DOHH2 (cell line): ENCODE results near the gene ENPEP.

ENCODE experiments used
- H3F3A ChIP-seq: fragments of 200-600 bp; sonication (generic), shearing (Covaris generic); 2 replicates; pipeline ENCODE4 v1.6.0; 2016; ENCODE audit warnings: antibody characterized with exemption, mild to moderate bottlenecking; ENCODE audit not compliant: control insufficient read depth, insufficient read depth
- H3K27ac ChIP-seq: fragments of 200-600 bp; sonication (generic); 2 replicates; pipeline ENCODE4 v1.5.1; 2014; ENCODE audit warnings: low read depth, mild to moderate bottlenecking, low read length, moderate library complexity
- H3K27me3 ChIP-seq: fragments of 200-600 bp; sonication (generic); 2 replicates; pipeline ENCODE4 v1.6.1; 2014; ENCODE audit warnings: mild to moderate bottlenecking, low read length, mixed read lengths; ENCODE audit not compliant: control insufficient read depth
- H3K36me3 ChIP-seq: fragments of 200-600 bp; sonication (generic); 2 replicates; pipeline ENCODE4 v1.6.1; 2014; ENCODE audit warnings: mild to moderate bottlenecking, low read length, moderate library complexity, mixed read lengths; ENCODE audit not compliant: control insufficient read depth
- H3K4me1 ChIP-seq: fragments of 200-600 bp; sonication (generic); 2 replicates; pipeline ENCODE4 v1.6.1; 2014; ENCODE audit warnings: mild to moderate bottlenecking, low read length, mixed read lengths; ENCODE audit not compliant: control insufficient read depth
- H3K4me2 ChIP-seq: fragments of 200-600 bp; sonication (generic); 2 replicates; pipeline ENCODE4 v1.6.0; 2014; ENCODE audit warnings: mild to moderate bottlenecking, low read length, moderate library complexity
- H3K4me3 ChIP-seq: fragments of 200-600 bp; sonication (generic); 2 replicates; pipeline ENCODE4 v1.5.1; 2014; ENCODE audit warnings: mild to moderate bottlenecking, low read length, mixed read lengths
- H3K79me2 ChIP-seq: fragments of 200-600 bp; sonication (generic); 2 replicates; pipeline ENCODE4 v1.6.1; 2014; ENCODE audit warnings: mild to moderate bottlenecking, low read length, mixed read lengths; ENCODE audit not compliant: control insufficient read depth
- H3K9me2 ChIP-seq: fragments of 200-600 bp; sonication (generic); replicated peaks from 2 replicates; pipeline ENCODE4 v1.6.1; 2014; ENCODE audit warnings: mild to moderate bottlenecking, low read length, mixed read lengths; ENCODE audit not compliant: control insufficient read depth
- H3K9me3 ChIP-seq: fragments of 200-600 bp; sonication (generic); 2 replicates; pipeline ENCODE4 v1.6.1; 2014; ENCODE audit warnings: antibody characterized with exemption, low read length, mixed read lengths; ENCODE audit not compliant: control insufficient read depth, insufficient read depth
- H4K20me1 ChIP-seq: fragments of 200-600 bp; sonication (generic); 2 replicates; pipeline ENCODE4 v1.6.0; 2014; ENCODE audit warnings: low read depth, mild to moderate bottlenecking, antibody characterized with exemption, low read length, moderate library complexity; ENCODE audit not compliant: control insufficient read depth, insufficient read depth
- EZH2phosphoT487 ChIP-seq: fragments of 200-600 bp; sonication (generic); IDR thresholded peaks from 2 replicates; pipeline ENCODE4 v1.6.1; 2017; ENCODE audit warnings: borderline replicate concordance, mild to moderate bottlenecking, antibody characterized with exemption, low read length, moderate library complexity, mixed read lengths
- TF ChIP-seq, protein P1 (sequence below): fragments of 200-600 bp; sonication (generic); IDR thresholded peaks from one replicate; pipeline ENCODE4 v1.5.1; 2014; ENCODE audit warnings: antibody characterized with exemption, mild to moderate bottlenecking, low read depth, low read length; ENCODE audit not compliant: poor library complexity, severe bottlenecking

The ENPEP gene

DNA sequence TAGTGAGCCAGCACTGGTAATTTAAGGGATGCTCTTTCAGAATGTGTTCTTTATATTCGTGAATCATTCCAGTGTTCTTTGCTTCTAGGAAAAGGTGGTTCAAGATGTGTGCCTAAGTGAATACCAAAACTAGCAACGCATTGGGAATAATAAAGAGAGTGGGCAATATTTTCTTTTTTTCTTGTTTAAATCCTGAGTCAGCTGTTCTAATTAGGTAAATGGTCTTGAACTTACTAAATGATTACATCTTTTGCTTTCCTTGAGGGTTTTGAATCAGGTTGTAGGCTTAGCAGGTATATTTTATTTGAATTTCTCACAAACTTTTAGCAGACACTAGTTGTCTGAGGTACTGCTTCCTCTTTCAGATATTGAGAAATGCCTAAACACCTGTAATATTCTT is 29.5 kb downstream of the ENPEP start:
- H3K79me2 ChIP-seq, result no peaks in the 10 kb centered on the region
- no peaks in the 10 kb centered on the region for H4K20me1 ChIP-seq
- no peaks in the 10 kb centered on the region for H3K9me3 ChIP-seq
- H3K9me2 ChIP-seq, result no peaks in the 10 kb centered on the region; the same call in 1 of the 2 replicates
- H3F3A ChIP-seq, result no peaks in the 10 kb centered on the region
- H3K4me2 ChIP-seq, result no peak overlapping the region
- peaks cover 12% of the 10 kb centered on the region; the same call in 1 of the 2 replicates for H3K27me3 ChIP-seq
- no peaks in the 10 kb centered on the region for H3K4me1 ChIP-seq
- no peak overlapping the region for H3K4me3 ChIP-seq
- H3K27ac ChIP-seq, result no peak overlapping the region
- TF ChIP-seq, protein P1, sequence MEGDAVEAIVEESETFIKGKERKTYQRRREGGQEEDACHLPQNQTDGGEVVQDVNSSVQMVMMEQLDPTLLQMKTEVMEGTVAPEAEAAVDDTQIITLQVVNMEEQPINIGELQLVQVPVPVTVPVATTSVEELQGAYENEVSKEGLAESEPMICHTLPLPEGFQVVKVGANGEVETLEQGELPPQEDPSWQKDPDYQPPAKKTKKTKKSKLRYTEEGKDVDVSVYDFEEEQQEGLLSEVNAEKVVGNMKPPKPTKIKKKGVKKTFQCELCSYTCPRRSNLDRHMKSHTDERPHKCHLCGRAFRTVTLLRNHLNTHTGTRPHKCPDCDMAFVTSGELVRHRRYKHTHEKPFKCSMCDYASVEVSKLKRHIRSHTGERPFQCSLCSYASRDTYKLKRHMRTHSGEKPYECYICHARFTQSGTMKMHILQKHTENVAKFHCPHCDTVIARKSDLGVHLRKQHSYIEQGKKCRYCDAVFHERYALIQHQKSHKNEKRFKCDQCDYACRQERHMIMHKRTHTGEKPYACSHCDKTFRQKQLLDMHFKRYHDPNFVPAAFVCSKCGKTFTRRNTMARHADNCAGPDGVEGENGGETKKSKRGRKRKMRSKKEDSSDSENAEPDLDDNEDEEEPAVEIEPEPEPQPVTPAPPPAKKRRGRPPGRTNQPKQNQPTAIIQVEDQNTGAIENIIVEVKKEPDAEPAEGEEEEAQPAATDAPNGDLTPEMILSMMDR, result no peak
- TF ChIP-seq EZH2phosphoT487, result no peak
- H3K36me3 ChIP-seq, result no peaks in the 10 kb centered on the region

DNA sequence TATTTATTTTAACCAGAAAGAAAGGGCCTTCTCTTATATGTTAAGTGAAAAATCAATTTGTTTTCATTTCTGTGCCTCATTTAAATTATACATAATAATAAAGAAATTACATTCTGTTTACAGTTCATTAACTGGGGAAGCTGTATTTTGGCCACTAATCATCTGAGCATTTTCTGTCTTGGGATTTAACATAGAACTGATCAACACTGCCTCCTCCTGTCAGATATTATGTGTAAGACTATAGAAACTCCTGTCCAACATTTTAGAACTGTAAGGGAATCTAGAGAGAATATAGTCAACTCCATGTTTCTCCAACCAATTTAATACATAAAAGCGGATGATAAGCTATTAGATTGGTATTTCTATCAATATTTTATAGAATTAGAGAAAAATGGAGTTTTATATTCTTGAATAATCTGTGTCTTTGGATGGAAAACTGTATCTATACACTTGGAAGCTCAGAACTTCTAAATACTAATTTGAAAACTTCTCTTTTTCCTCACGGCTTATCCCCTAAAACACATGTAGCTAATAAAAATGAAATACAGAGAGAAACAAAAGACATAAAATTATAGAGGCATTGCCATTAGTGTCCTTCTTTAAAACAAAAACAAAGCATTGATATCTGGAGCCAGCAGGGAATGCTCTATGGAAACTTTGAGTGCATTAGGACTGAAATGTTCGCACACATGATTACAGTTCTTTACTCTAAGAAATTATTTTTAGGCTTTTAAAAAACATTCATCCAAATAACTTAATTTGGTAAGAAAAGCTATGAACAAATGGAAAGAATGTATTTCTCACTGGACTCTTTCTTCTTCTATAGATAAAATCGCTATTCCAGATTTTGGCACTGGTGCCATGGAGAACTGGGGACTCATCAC is 33.1 kb downstream of the ENPEP start:
- Histone ChIP-seq H3K9me3 (no peaks in the 10 kb centered on the region), H3K4me1 (no peaks in the 10 kb centered on the region), H3K9me2 (no peaks in the 10 kb centered on the region), H3K79me2 (no peaks in the 10 kb centered on the region), H3K4me2 (no peak overlapping the region), H3K36me3 (no peaks in the 10 kb centered on the region), H3K27ac (no peak overlapping the region), H3K4me3 (no peak overlapping the region), H3F3A (no peaks in the 10 kb centered on the region), H4K20me1 (no peaks in the 10 kb centered on the region), H3K27me3 (peaks cover 6% of the 10 kb centered on the region; the same call in 1 of the 2 replicates)
- TF ChIP-seq, protein P1, result peak; percentile 11
- TF ChIP-seq EZH2phosphoT487, result no peak

DNA sequence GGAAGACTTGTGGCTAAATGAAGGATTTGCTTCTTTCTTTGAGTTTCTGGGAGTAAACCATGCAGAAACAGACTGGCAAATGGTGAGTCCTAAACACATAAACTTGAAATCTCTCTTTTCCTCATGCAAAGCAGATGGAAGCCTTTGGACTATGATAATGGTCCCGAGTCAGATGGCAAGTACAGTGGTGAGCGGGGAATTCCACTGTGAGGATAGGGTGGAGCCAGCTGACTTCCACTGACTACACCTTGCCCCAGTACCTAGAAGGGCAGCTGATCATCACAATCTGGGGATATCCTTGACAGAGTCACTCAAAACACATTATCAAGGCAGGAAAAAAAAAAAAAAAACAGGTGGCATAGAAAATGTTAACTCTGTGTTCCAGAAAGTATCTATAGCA is 34.3 kb downstream of the ENPEP start:
- no peak overlapping the region for H3K4me2 ChIP-seq
- no peaks in the 10 kb centered on the region for H3K9me2 ChIP-seq
- H3F3A ChIP-seq, result no peaks in the 10 kb centered on the region
- no peak overlapping the region for H3K27ac ChIP-seq
- no peaks in the 10 kb centered on the region for H3K36me3 ChIP-seq
- no peaks in the 10 kb centered on the region for H3K79me2 ChIP-seq
- peaks cover 6% of the 10 kb centered on the region; the same call in 1 of the 2 replicates for H3K27me3 ChIP-seq
- H3K4me1 ChIP-seq, result no peaks in the 10 kb centered on the region
- TF ChIP-seq, protein P1, result no peak
- TF ChIP-seq EZH2phosphoT487, result no peak
- H3K9me3 ChIP-seq, result no peaks in the 10 kb centered on the region
- H3K4me3 ChIP-seq, result no peak overlapping the region
- no peaks in the 10 kb centered on the region for H4K20me1 ChIP-seq
